CD4-positive, CD25-positive, alpha-beta regulatory T cell (primary cell): Measurements from ENCODE around the gene CPT1A. TPM values are rescaled to one million over a fixed set of nuclear protein-coding genes. Genes with fewer than 3 reads are reported as not detected.

Experiments used
- ATAC-seq, 2 donors: fragments of 150-1000 bp; cut with Tn5 transposase; one replicate each; pipeline ENCODE4 v1.10.0; 2021; ENCODE audit warnings: low read depth in 2 of 2, moderate number of reproducible peaks in 2 of 2, moderate library complexity in 1 of 2
- DNase-seq, 3 donors: peaks; one replicate each; pipeline versions ENCODE4 v3.0.0 to v3.0.0-alpha.2; 2012 to 2022; ENCODE audit warnings: mixed read lengths in 1 of 3
- H3K27ac ChIP-seq: one replicate; pipeline ENCODE4 v1.7.0; 2013; ENCODE audit warnings: mild to moderate bottlenecking, low read length; ENCODE audit not compliant: insufficient read depth, poor library complexity, severe bottlenecking
- H3K27me3 ChIP-seq: one replicate; pipeline ENCODE4 v1.7.0; 2013; ENCODE audit warnings: low read length; ENCODE audit not compliant: control insufficient read depth, insufficient read depth
- H3K36me3 ChIP-seq: one replicate; pipeline ENCODE4 v1.7.0; 2013; ENCODE audit warnings: mild to moderate bottlenecking, low read length, moderate library complexity; ENCODE audit not compliant: control insufficient read depth, insufficient read depth
- H3K4me1 ChIP-seq: 2 replicates; pipeline ENCODE4 v1.7.0; 2013; ENCODE audit warnings: mild to moderate bottlenecking, low read length; ENCODE audit not compliant: insufficient read depth, control insufficient read depth, poor library complexity, severe bottlenecking
- H3K4me3 ChIP-seq: one replicate; pipeline ENCODE4 v1.7.0; 2013; ENCODE audit warnings: low read depth, mild to moderate bottlenecking, low read length, moderate library complexity
- H3K9me3 ChIP-seq, 2 experiments: 1 replicate in 1 of 2; 2 replicates in 1 of 2; pipeline ENCODE4 v1.7.0; 2013; ENCODE audit warnings: low read length in 2 of 2, mild to moderate bottlenecking in 1 of 2, moderate library complexity in 1 of 2; ENCODE audit not compliant: control insufficient read depth in 2 of 2
- H3K27ac Mint-ChIP-seq, 3 donors: one replicate each; pipeline ENCODE4 v1.8.0; 2020 to 2022; ENCODE audit warnings: mild to moderate bottlenecking in 3 of 3, mixed read lengths in 3 of 3, moderate library complexity in 2 of 3
- H3K27me3 Mint-ChIP-seq: one replicate; pipeline ENCODE4 v1.8.0; 2022; ENCODE audit warnings: mild to moderate bottlenecking, mixed read lengths
- H3K36me3 Mint-ChIP-seq: one replicate; pipeline ENCODE4 v1.8.0; 2020; ENCODE audit warnings: mixed read lengths
- H3K4me1 Mint-ChIP-seq, 4 donors: one replicate each; pipeline ENCODE4 v1.8.0; 2020 to 2022; ENCODE audit warnings: mixed read lengths in 4 of 4, mild to moderate bottlenecking in 1 of 4
- H3K4me3 Mint-ChIP-seq, 4 donors: one replicate each; pipeline ENCODE4 v1.8.0; 2020 to 2022; ENCODE audit warnings: mild to moderate bottlenecking in 4 of 4, mixed read lengths in 4 of 4, moderate library complexity in 3 of 4
- H3K9me3 Mint-ChIP-seq, 7 donors: one replicate each; pipeline ENCODE4 v1.8.0; 2020 to 2022; ENCODE audit warnings: mixed read lengths in 7 of 7, mild to moderate bottlenecking in 3 of 7, moderate library complexity in 2 of 7
- polyA plus RNA-seq, 4 donors: library from polyadenylated mRNA; unstranded; fragments of 300-500 nt; fragmentation: Illumina TruSeq; gene quantifications; one replicate each; pipeline ENCODE4 v1.2.3, GENCODE V29; 2021
- total RNA-seq: library from RNA; stranded (reverse); gene quantifications from one replicate; pipeline ENCODE4 v1.2.3, GENCODE V29; 2022

The CPT1A gene
- total and polyA plus RNA-seq, 5 donors from 2014 or later = 0.32 to 16.7 (median 4.3) TPM

DNA sequence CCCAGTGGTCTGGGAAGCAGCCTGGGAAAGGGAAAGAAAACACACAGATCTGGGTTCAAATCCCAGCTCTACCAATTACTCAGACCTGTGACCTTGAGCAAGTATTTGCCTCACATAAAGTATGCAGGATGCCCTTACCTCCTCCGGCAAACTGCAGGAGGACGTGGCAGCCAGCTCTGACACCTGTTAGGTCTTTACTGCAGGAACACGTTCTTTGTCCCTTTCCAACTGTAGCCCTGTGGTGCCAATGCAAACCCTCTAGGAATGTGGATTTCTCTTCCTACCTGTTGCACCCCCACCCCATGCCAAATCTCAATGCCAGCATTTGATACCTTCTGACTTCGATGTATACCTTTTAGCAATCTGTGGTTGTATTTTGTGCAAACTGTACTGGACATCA is 6.0 kb downstream of the CPT1A start:
- Histone ChIP-seq H3K27ac (no peak overlapping the region), H3K27me3 (no peaks in the 10 kb centered on the region), H3K4me3 (no peak overlapping the region), H3K9me3 (no peaks in the 10 kb centered on the region), H3K4me1 (peaks cover 41% of the 10 kb centered on the region), H3K36me3 (no peaks in the 10 kb centered on the region)
- ATAC-seq = no peak
- no peaks in the 10 kb centered on the region for H3K9me3 Mint-ChIP-seq
- H3K27ac Mint-ChIP-seq = peak overlapping the region in 1 of 3 donors; percentile 9
- peaks cover 12 to 57% (median 33%) of the 10 kb centered on the region in 4 donors for H3K4me1 Mint-ChIP-seq
- peaks cover under 1% of the 10 kb centered on the region for H3K36me3 Mint-ChIP-seq
- DNase-seq = no peak
- peaks cover 7% of the 10 kb centered on the region for H3K27me3 Mint-ChIP-seq
- peak overlapping the region in 1 of 4 donors; percentile 63 for H3K4me3 Mint-ChIP-seq

DNA sequence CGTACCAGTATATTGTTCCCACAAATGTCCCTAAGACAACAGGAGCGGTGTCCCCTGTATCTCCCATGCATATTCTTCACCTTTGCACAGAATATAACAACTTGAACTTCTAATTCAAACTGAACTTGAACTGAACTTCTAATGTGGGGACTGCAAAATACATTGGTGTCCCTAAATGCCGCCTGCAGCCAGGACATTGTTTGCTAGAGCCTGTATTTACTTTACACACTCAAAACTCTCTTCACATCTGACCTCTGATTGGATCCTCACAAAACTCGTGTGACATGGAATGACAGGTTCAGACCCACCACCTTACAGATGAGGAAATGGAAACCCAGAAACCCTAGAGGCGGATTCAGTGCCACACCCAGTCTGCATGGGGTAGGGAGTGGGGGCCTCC is 6.4 kb downstream of the CPT1A start:
- Histone ChIP-seq H3K36me3 (no peaks in the 10 kb centered on the region), H3K9me3 (no peaks in the 10 kb centered on the region), H3K27me3 (no peaks in the 10 kb centered on the region), H3K4me1 (peaks cover 37% of the 10 kb centered on the region), H3K4me3 (no peak overlapping the region), H3K27ac (no peak overlapping the region)
- H3K27ac Mint-ChIP-seq = peak overlapping the region in 1 of 3 donors; percentile 9
- H3K36me3 Mint-ChIP-seq = peaks cover 4% of the 10 kb centered on the region
- H3K4me3 Mint-ChIP-seq = no peak overlapping the region
- H3K27me3 Mint-ChIP-seq = peaks cover 6% of the 10 kb centered on the region
- DNase-seq (no peak), ATAC-seq (no peak)
- no peaks in the 10 kb centered on the region for H3K9me3 Mint-ChIP-seq
- peaks cover 13 to 58% (median 33%) of the 10 kb centered on the region in 4 donors for H3K4me1 Mint-ChIP-seq

DNA sequence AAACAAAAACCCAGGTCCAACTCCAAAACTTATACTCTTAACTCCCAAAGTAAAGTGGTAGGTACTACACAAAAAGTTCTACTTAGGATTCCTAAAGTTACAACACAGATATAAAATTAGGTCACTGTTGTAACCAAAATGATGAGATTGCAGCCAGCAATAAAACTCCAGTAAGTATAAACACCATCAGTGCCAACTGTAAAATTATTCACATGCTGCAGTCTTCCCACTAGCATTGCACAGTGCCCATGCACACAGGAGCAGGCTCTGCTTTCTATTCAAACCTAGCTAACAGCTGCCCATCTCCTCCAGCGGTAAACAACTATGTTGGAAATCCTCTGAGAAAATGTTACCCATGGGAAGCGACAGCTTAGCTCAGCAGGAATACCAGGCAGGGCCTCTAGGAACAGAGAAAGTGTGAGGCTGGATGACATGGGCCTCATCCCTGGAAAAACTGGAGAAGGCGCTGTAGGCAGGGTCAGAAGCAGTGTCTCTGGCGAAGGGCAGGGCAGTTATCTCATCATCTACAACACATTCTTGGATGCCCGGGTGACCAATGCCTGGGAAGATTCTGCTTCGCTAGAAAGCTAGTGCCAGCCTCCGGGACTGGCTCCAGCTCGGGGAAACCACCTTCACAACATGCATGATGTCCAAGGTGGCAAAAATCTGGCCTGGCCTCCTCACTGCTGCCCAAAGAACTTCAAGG is 9.1 kb downstream of the CPT1A start:
- Mint-ChIP-seq H3K4me1 (peaks cover 4 to 37% (median 22%) of the 10 kb centered on the region in 4 donors), H3K36me3 (peaks cover 5% of the 10 kb centered on the region), H3K4me3 (no peak overlapping the region), H3K27me3 (no peaks in the 10 kb centered on the region), H3K27ac (peak overlapping the region; percentile 7 to 26 (median 17)), H3K9me3 (no peaks in the 10 kb centered on the region)
- Histone ChIP-seq H3K4me3 (no peak overlapping the region), H3K27ac (no peak overlapping the region), H3K4me1 (peaks cover 12% of the 10 kb centered on the region), H3K36me3 (no peaks in the 10 kb centered on the region), H3K27me3 (no peaks in the 10 kb centered on the region), H3K9me3 (no peaks in the 10 kb centered on the region)
- ATAC-seq = no peak
- DNase-seq = no peak

DNA sequence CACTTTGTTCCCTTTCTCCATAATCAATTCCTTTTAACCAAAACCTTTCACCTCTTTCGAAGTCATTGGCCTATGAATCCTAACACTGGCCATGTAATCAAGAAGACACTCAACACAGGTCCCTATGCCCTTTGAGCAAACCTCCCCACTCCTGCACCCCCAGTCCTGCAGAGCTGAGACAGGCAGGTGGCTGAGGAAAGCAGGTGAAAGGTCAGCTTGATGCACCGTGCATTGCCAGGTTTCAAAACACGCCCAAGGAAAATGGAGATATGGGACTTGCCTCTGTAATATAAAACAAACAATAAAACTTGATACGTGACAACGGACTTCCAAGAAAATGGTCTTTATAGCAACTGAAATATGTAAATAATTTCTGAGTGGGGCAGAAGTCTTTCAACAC is 10.6 kb downstream of the CPT1A start:
- Histone ChIP-seq H3K27me3 (no peaks in the 10 kb centered on the region), H3K27ac (no peak overlapping the region), H3K4me3 (no peak overlapping the region), H3K9me3 (no peaks in the 10 kb centered on the region), H3K4me1 (peaks cover 4% of the 10 kb centered on the region), H3K36me3 (no peaks in the 10 kb centered on the region)
- no peak for DNase-seq
- Mint-ChIP-seq H3K4me1 (peaks cover 4 to 32% (median 17%) of the 10 kb centered on the region in 4 donors), H3K9me3 (no peaks in the 10 kb centered on the region), H3K4me3 (no peak overlapping the region), H3K27me3 (no peaks in the 10 kb centered on the region), H3K36me3 (peaks cover 5% of the 10 kb centered on the region), H3K27ac (no peak overlapping the region)
- ATAC-seq = no peak

DNA sequence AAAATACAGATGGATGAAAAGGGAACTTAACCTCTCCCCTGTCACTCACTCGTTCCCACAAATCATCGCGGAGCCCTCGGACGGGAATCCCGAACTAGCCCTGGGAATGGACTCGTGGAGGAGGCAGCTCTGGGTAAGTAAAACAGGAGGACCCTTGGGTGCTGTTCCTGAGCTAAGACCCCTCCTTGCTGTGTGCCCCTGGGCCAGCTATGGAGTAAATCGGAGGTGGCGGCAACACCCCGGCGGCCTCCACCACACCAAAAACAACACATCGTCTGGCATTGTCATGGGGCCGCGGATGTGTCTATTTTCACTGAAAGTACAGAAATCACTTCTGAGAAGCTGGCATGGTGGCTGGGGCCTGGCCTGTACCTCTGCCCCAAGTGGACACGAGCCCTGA is 12.1 kb downstream of the CPT1A start:
- no peak overlapping the region for H3K4me3 Mint-ChIP-seq
- H3K9me3 ChIP-seq = no peaks in the 10 kb centered on the region
- H3K36me3 ChIP-seq = no peaks in the 10 kb centered on the region
- H3K36me3 Mint-ChIP-seq = peaks cover 5% of the 10 kb centered on the region
- DNase-seq (no peak), ATAC-seq (no peak)
- no peak overlapping the region for H3K27ac Mint-ChIP-seq
- no peaks in the 10 kb centered on the region for H3K9me3 Mint-ChIP-seq
- H3K27ac ChIP-seq = no peak overlapping the region
- no peaks in the 10 kb centered on the region for H3K27me3 ChIP-seq
- peaks cover 4% of the 10 kb centered on the region for H3K4me1 ChIP-seq
- peaks cover 4 to 31% (median 15%) of the 10 kb centered on the region in 4 donors for H3K4me1 Mint-ChIP-seq
- no peak overlapping the region for H3K4me3 ChIP-seq
- H3K27me3 Mint-ChIP-seq = no peaks in the 10 kb centered on the region

DNA sequence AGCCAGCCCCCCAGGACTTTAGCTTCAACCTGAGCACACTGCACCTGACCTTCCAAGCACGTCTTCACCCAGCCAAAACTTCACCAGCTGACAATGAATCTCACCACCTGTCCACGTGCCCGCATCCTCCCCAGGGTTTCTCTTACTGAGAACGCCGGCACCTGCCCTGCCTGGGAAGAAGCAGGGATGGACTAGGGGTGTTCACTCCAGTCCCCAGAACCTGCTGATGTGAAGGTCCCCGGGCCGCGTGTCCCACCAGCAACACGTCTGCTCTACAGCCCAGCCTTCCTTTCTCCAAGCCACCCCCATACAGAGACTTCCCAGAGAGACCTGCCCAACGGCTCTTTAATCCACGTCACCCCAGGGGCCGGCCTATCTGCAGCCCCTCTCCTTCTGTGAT is 12.8 kb downstream of the CPT1A start:
- Mint-ChIP-seq H3K4me1 (peaks cover 4 to 31% (median 15%) of the 10 kb centered on the region in 4 donors), H3K36me3 (peaks cover 5% of the 10 kb centered on the region), H3K4me3 (no peak overlapping the region), H3K27me3 (no peaks in the 10 kb centered on the region), H3K27ac (peak overlapping the region in 2 of 3 donors; percentile 10 to 76), H3K9me3 (no peaks in the 10 kb centered on the region)
- ATAC-seq (no peak), DNase-seq (no peak)
- H3K27ac ChIP-seq = no peak overlapping the region
- H3K9me3 ChIP-seq = no peaks in the 10 kb centered on the region
- H3K36me3 ChIP-seq = no peaks in the 10 kb centered on the region
- no peak overlapping the region for H3K4me3 ChIP-seq
- H3K27me3 ChIP-seq = no peaks in the 10 kb centered on the region
- peaks cover 4% of the 10 kb centered on the region for H3K4me1 ChIP-seq

DNA sequence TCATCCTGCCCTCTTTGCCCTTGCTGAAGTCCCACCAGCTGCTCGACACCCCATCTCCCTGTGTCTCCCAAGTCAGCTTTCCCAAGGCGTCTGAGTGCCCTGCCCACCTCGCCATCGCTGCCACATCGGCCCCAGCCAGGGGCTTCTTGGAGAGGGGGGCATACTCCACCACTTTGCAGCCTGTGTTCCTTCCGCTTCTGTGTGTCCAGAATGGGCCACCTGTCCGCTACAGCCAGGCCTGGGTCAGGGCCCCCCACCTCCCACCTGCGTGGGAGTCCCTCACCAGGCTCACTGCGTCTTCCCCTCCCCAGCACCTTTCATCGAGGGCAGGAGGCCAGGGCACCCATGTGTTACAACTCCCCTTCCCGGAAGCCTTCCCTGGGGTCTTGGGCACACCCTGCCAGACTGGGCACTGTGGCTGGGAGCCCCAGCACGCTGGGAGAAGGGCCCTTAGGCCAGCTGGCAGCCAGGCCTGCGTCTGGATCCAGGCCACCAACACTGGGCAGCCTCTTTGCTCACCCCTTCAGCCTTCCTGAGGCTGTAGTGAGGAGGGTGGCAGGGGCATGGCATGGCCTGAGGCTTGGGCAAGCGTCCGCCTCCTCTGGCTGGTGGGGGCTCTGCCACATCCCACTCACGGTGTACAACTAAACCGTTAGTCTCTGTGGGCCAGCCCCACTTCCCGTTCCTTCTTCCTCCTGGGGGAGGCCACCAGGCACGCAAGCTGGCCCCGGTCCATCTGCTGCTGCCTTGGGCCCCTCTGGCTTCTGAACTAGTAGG is 13.4 kb downstream of the CPT1A start:
- Mint-ChIP-seq H3K4me3 (no peak overlapping the region), H3K4me1 (peaks cover 4 to 31% (median 15%) of the 10 kb centered on the region in 4 donors), H3K27ac (peak overlapping the region in 2 of 3 donors; percentile 49 to 76), H3K36me3 (peaks cover 5% of the 10 kb centered on the region), H3K9me3 (no peaks in the 10 kb centered on the region), H3K27me3 (no peaks in the 10 kb centered on the region)
- Histone ChIP-seq H3K9me3 (no peaks in the 10 kb centered on the region), H3K36me3 (no peaks in the 10 kb centered on the region), H3K27ac (no peak overlapping the region), H3K4me1 (peaks cover 4% of the 10 kb centered on the region), H3K4me3 (no peak overlapping the region), H3K27me3 (no peaks in the 10 kb centered on the region)
- DNase-seq = no peak
- ATAC-seq = no peak
